GM23248 (cell line): ENCODE results near the gene CTTNBP2.

ENCODE experiments used
- EZH2 ChIP-seq: fragments of 200-600 bp; sonication (generic); IDR thresholded peaks from 2 replicates; pipeline ENCODE4 v1.6.1; 2018; ENCODE audit warnings: antibody characterized with exemption, mild to moderate bottlenecking; ENCODE audit not compliant: insufficient read depth, poor library complexity, severe bottlenecking
- EZH2phosphoT487 ChIP-seq: fragments of 200-600 bp; sonication (generic); IDR thresholded peaks from 2 replicates; pipeline ENCODE4 v1.6.1; 2018; ENCODE audit warnings: antibody characterized with exemption, moderate library complexity, mild to moderate bottlenecking, low read depth; ENCODE audit not compliant: insufficient read depth

GRCh38 chr7:117689406-117689805 is 183.8 kb downstream of the CTTNBP2 start:
- no peak for TF ChIP-seq EZH2phosphoT487
- TF ChIP-seq EZH2 = no peak
